Body of pancreas (tissue), 4 donors: Measurements from ENCODE around the gene TOP3A. TPM values are rescaled to one million over a fixed set of nuclear protein-coding genes. Genes with fewer than 3 reads are reported as not detected.

Experiments
- ATAC-seq: fragments of 150-250 bp; one replicate; pipeline ENCODE4 v1.9.1; 2016
- DNase-seq, 4 donors: peaks; one replicate each; pipeline ENCODE4 v3.0.0-alpha.2; 2019
- H3K27ac ChIP-seq, 4 donors: fragments of 200-600 bp; sonication (generic); 1 replicate in 3 of 4; 2 replicates in 1 of 4; pipeline versions ENCODE4 v1.5.1 to v1.6.1; 2016 to 2019; ENCODE audit warnings: mild to moderate bottlenecking in 1 of 4, mixed read lengths in 1 of 4, moderate library complexity in 1 of 4
- H3K27me3 ChIP-seq, 2 donors: fragments of 200-600 bp; sonication (generic); one replicate each; pipeline ENCODE4 v1.6.0; 2016; ENCODE audit warnings: mild to moderate bottlenecking in 1 of 2
- H3K36me3 ChIP-seq, 2 donors: fragments of 200-600 bp; sonication (generic); replicated peaks in 1 of 2; 2 replicates each; pipeline ENCODE4 v1.5.1; 2016; ENCODE audit warnings: low read depth in 2 of 2; ENCODE audit not compliant: insufficient read depth in 1 of 2
- H3K4me1 ChIP-seq: fragments of 200-600 bp; sonication (generic); one replicate; pipeline ENCODE4 v1.6.0; 2016
- H3K4me3 ChIP-seq, 2 donors: fragments of 200-600 bp; sonication (generic); 1 replicate in 1 of 2; 2 replicates in 1 of 2; pipeline ENCODE4 v1.5.1; 2016 to 2019
- H3K9me3 ChIP-seq, 3 donors: fragments of 200-600 bp; sonication (generic); 1 replicate in 2 of 3; 2 replicates in 1 of 3; pipeline ENCODE4 v1.5.1; 2016
- POLR2A ChIP-seq, 3 donors: fragments of 450-650 bp; IDR thresholded peaks; one replicate each; pipeline ENCODE4 v1.6.1; 2016; ENCODE audit warnings: antibody characterized with exemption in 3 of 3, mild to moderate bottlenecking in 2 of 3
- WGBS, 2 donors: methylation state at CpG; one replicate each; pipeline ENCODE4 v1.1.5; 2017; 5-methylcytosine and 5-hydroxymethylcytosine counted together
- intact Hi-C: fragments of 100-400 bp; cut with DNase I; formaldehyde crosslinking; loops from one replicate; pipeline ENCODE4 v1.15.1; 2023
- microRNA-seq, 2 donors: library from miRNA; unstranded; fragments of <30 nt; microRNA quantifications; one replicate each; pipeline ENCODE4, GENCODE V29; 2016; ENCODE audit warnings: borderline number of aligned reads in 2 of 2, borderline replicate concordance in 2 of 2
- total RNA-seq, 2 donors: library from RNA; depleted of rRNA; stranded (reverse); fragments of >200 nt; gene quantifications; one replicate each; pipeline ENCODE4 v1.1.0, GENCODE V29; 2016
- TF ChIP-seq, protein P1 (sequence below), 7 experiments: fragments of 450-650 bp in 4 of 7; fragments of 200-600 bp in 3 of 7; sonication (generic) in 3 of 7; IDR thresholded peaks; one replicate each; pipeline ENCODE4 v1.5.1; 2016 to 2019; ENCODE audit warnings: antibody characterized with exemption in 7 of 7

TOP3A gene
- total RNA-seq, 2 donors from 2014 or later, result 13.2 to 22.3 TPM

DNA sequence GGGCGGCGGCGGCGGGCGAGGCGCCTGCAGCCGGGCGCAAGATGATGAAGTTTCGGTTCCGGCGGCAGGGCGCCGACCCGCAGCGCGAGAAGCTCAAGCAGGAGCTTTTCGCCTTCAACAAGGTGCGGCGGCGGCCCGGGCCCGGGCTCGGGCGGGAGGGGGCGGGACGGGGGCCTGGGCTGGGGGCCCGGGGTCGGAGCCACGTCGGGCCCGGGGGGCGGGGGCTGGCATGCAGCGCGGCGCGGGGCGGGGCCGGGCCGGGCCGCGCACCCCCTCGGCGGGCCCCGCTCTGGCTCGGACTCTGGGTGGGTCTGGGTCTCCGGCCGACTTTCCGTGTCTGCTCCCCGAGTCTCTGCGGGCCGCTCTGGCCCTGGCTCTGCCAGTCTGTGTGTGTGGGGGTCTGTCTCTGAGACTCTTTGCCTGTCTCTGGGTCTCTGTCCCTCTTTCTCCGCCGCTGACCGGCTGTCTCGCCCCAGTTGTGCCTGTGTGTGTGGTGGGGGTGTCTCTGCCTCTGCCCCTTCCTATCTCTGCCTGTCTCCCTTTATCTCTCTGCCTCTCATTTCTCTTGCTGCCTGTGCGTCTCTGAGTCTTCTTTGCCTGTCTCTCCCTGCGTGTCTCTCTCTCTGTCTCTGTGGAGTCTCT is 89.0 kb downstream of the TOP3A start:
- H3K27me3 ChIP-seq, result no peaks in the 10 kb centered on the region
- 0% methylated on average over 6 to 36 of the region's 57 CpGs for WGBS, 2 donors
- ATAC-seq (peak; percentile 14), DNase-seq (no peak)
- TF ChIP-seq, protein P1, sequence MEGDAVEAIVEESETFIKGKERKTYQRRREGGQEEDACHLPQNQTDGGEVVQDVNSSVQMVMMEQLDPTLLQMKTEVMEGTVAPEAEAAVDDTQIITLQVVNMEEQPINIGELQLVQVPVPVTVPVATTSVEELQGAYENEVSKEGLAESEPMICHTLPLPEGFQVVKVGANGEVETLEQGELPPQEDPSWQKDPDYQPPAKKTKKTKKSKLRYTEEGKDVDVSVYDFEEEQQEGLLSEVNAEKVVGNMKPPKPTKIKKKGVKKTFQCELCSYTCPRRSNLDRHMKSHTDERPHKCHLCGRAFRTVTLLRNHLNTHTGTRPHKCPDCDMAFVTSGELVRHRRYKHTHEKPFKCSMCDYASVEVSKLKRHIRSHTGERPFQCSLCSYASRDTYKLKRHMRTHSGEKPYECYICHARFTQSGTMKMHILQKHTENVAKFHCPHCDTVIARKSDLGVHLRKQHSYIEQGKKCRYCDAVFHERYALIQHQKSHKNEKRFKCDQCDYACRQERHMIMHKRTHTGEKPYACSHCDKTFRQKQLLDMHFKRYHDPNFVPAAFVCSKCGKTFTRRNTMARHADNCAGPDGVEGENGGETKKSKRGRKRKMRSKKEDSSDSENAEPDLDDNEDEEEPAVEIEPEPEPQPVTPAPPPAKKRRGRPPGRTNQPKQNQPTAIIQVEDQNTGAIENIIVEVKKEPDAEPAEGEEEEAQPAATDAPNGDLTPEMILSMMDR (IDR thresholded peaks at IDR 0.05), result no peak
- no peak for TF ChIP-seq POLR2A (IDR thresholded peaks at IDR 0.05)
- H3K36me3 ChIP-seq, result no peaks in the 10 kb centered on the region
- peak overlapping the region; percentile 21 to 41 for H3K4me3 ChIP-seq
- H3K9me3 ChIP-seq, result no peaks in the 10 kb centered on the region
- H3K4me1 ChIP-seq, result peaks cover 14% of the 10 kb centered on the region
- intact Hi-C loops, result no loop called here
- H3K27ac ChIP-seq, result no peak overlapping the region

DNA sequence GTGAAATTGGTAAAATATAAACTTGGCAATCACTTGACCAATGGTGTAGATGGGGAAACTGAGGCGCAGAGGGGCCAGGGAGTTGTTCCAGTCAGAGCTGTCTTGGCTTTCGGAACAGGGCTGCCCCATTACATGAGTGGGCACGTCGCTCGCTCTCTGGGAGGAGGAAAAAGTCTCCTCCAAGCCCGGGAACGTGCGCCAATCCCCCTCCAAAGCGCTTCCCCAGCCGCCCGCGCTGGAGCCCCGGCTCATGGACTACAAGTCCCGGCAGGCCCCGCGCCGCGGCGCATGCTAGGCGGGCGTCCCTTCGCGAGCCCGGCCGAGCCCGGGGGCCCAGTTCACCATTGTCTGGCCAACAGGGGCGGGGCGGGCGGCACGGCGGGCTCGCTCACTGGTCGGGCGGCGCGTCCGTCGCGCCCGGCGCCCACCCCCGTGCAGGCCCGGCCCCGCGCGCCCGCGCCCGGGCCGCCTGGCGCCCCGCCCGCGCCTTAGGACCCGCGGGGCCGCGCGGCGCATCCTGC is 89.6 kb downstream of the TOP3A start, which contains the start of gene LLGL1:
Gene LLGL1 (plus strand): TSS at position 515 of the 521 bp plus-strand sequence. CDS start 48 bp downstream, outside the sequence.
- no peaks in the 10 kb centered on the region for H3K27me3 ChIP-seq
- H3K36me3 ChIP-seq, result no peaks in the 10 kb centered on the region
- peak within 1 kb of the TSS in 1 of 4 donors; percentile 27 for H3K27ac ChIP-seq
- peak; percentile 99 for ATAC-seq
- TF ChIP-seq, protein P1 (IDR thresholded peaks at IDR 0.05), result no peak
- no peak for TF ChIP-seq POLR2A (IDR thresholded peaks at IDR 0.05)
- H3K9me3 ChIP-seq, result no peaks in the 10 kb centered on the region
- peaks cover 14% of the 10 kb centered on the region for H3K4me1 ChIP-seq
- H3K4me3 ChIP-seq, result peak within 1 kb of the TSS; percentile 21 to 41
- peak; percentile 96 to 97 (median 97) for DNase-seq
- WGBS, 2 donors, result 0 to 3% methylated on average over 12 to 39 of the region's 60 CpGs
- intact Hi-C loops, result no loop called here

DNA sequence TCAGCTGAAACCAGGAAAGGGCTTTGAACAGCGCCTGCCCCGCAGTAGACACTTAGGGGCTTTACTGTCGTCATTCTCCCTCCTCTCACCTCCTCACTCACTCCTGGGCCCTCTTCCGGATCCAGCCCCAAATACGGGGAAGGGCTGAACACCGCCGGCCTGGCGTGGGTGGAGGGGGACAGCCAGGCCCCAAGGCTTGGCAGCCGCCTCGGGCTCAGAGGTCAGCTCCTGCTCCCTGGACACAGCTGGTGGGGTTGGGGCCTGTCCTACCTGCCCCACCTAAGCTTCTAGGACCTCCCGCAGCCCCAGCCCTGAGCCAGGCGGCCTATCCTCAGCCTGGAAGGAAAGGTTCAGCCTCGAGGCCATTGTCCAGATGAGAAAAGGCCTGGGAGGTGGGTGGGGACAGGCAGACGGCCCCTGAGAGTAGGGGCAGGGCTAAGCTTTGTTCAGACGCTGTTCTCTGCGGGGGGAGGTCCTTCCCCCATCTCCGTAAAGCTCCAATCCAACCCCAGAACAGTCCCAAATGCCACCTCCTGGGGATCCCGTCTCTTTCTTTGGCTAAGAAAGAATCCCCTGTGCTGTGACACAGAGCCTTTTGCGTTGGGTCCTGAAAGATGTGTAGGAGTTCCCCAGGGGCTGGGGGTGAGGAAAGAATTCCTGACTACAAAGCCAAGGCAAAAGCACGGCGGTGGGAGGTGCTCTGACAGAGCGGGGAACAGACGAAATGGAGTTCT is 90.2 kb downstream of the TOP3A start:
- Histone ChIP-seq H3K27ac (peak overlapping the region in 1 of 4 donors; percentile 27), H3K36me3 (no peaks in the 10 kb centered on the region), H3K4me1 (peaks cover 14% of the 10 kb centered on the region), H3K9me3 (no peaks in the 10 kb centered on the region), H3K4me3 (no peak overlapping the region), H3K27me3 (no peaks in the 10 kb centered on the region)
- peak in 1 of 4 donors; percentile 34 for DNase-seq
- 49 to 53% methylated on average over 11 to 23 of the region's 23 CpGs for WGBS, 2 donors
- TF ChIP-seq, protein P1 (IDR thresholded peaks at IDR 0.05), result no peak
- TF ChIP-seq POLR2A (IDR thresholded peaks at IDR 0.05), result no peak
- ATAC-seq, result no peak
- intact Hi-C loops, result no loop called here

DNA sequence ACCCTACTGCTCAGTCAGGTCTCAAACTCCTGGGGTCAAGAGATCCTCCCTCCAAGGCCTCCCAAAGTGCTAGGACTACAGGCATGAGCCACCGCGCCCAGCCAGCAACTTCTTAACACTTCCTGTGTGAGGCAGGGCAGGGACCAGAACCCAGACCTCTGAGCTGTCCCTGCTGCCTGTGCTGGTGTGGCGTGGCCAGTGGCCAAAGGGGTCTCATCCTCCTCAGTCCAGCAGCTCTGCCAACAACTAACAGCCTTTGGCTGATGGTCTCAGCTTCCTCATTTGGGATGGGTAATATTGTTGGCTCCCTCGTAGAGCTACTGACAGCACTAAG is 90.8 kb downstream of the TOP3A start:
- intact Hi-C loops, result no loop called here
- Histone ChIP-seq H3K4me1 (peaks cover 14% of the 10 kb centered on the region), H3K9me3 (no peaks in the 10 kb centered on the region), H3K27ac (no peak overlapping the region), H3K4me3 (no peak overlapping the region), H3K36me3 (no peaks in the 10 kb centered on the region), H3K27me3 (no peaks in the 10 kb centered on the region)
- no peak for ATAC-seq
- DNase-seq, result no peak
- TF ChIP-seq, protein P1 (IDR thresholded peaks at IDR 0.05), result no peak
- TF ChIP-seq POLR2A (IDR thresholded peaks at IDR 0.05), result no peak
- 90 to 100% methylated on average over 2 to 4 of the region's 4 CpGs for WGBS, 2 donors

Small RNA genes within 50 kb of the gene (microRNA-seq; reads per million reads assigned to microRNA genes)
- 0 reads per million in 2 donors for gene MIR6778

Other genes with a start within 250 kb of the TOP3A start
- gene DRG2, start 227.0 kb downstream of the TOP3A start, total RNA-seq, result 10 to 100 TPM; 17.8 to 30.1 TPM
- gene MYO15A, start 206.2 kb downstream of the TOP3A start, total RNA-seq, result 1 to 10 TPM in 1 of 2 donors, under 1 TPM in 1; under 0.01 to 1.3 TPM
- 10 to 100 TPM; 45.4 to 48.8 TPM for gene ALKBH5, start 131.2 kb downstream of the TOP3A start, total RNA-seq
- gene LLGL1, start 89.4 kb downstream of the TOP3A start, total RNA-seq, result 10 to 100 TPM in 1 of 2 donors, 1 to 10 TPM in 1; 6.6 to 11.4 TPM
- 100 to 1,000 TPM; 154 to 173 TPM for gene FLII, start 56.3 kb downstream of the TOP3A start, total RNA-seq
- gene MIEF2, start 54.3 kb downstream of the TOP3A start, total RNA-seq, result 10 to 100 TPM; 16.2 to 21.8 TPM
- 1 to 10 TPM; 7.9 to 9.1 TPM for gene SMCR8, start 299 bp upstream of the TOP3A start, total RNA-seq
- 10 to 100 TPM; 10.1 to 16.5 TPM for gene SHMT1, start 48.6 kb upstream of the TOP3A start, total RNA-seq
- not detected for gene EVPLL, start 62.8 kb upstream of the TOP3A start, total RNA-seq
- not detected for gene LGALS9C, start 161.8 kb upstream of the TOP3A start, total RNA-seq